HepG2 (cell line): Measurements from ENCODE around the gene ARHGAP9. TPM values are rescaled to one million over a fixed set of nuclear protein-coding genes. Genes with fewer than 3 reads are reported as not detected.

Experiments
- AGO1 ChIP-seq: fragments of 200-400 bp; formaldehyde crosslinking; IDR thresholded peaks from 2 replicates; pipeline ENCODE4 v1.6.1; 2017; ENCODE audit warnings: mild to moderate bottlenecking, low read depth, low read length, moderate library complexity; ENCODE audit not compliant: poor library complexity, severe bottlenecking
- CEBPG ChIP-seq: IDR thresholded peaks from 2 replicates; pipeline ENCODE4 v1.6.1; 2016
- FOXO4 ChIP-seq: sonication (generic); formaldehyde crosslinking; conservative IDR thresholded peaks from 2 replicates; pipeline ENCODE4 v1.8.1; 2023; ENCODE audit warnings: missing genetic modification reagents
- HMGXB4 ChIP-seq, 2 experiments: sonication (generic) in 1 of 2; formaldehyde crosslinking in 1 of 2; IDR thresholded peaks; 2 replicates each; pipeline versions ENCODE4 v1.4.0 to v1.6.1; 2018 to 2020; ENCODE audit warnings: missing genetic modification reagents in 2 of 2, borderline replicate concordance in 1 of 2, low read depth in 1 of 2, mild to moderate bottlenecking in 1 of 2, missing biosample characterization in 1 of 2
- NRL ChIP-seq: sonication (generic); formaldehyde crosslinking; IDR thresholded peaks from 2 replicates; pipeline ENCODE4 v1.5.0; 2020; ENCODE audit warnings: missing genetic modification reagents, mild to moderate bottlenecking, moderate library complexity, borderline replicate concordance
- RBM39 ChIP-seq: fragments of 200-400 bp; formaldehyde crosslinking; IDR thresholded peaks from one replicate; pipeline ENCODE4 v1.6.1; 2018; ENCODE audit warnings: antibody characterized with exemption, mild to moderate bottlenecking, low read depth, low read length; ENCODE audit not compliant: poor library complexity, severe bottlenecking
- TFDP2 ChIP-seq: sonication (generic); formaldehyde crosslinking; IDR thresholded peaks from 2 replicates; pipeline ENCODE4 v1.4.0; 2020; ENCODE audit warnings: missing genetic modification reagents
- ZBTB42 ChIP-seq: sonication (generic); formaldehyde crosslinking; IDR thresholded peaks from 2 replicates; pipeline ENCODE4 v1.5.0; 2020; ENCODE audit warnings: mild to moderate bottlenecking, missing genetic modification reagents
- ZNF121 ChIP-seq: sonication (generic); formaldehyde crosslinking; IDR thresholded peaks from 2 replicates; pipeline ENCODE4 v1.5.0; 2020; ENCODE audit warnings: mild to moderate bottlenecking, missing genetic modification reagents
- ZNF761 ChIP-seq: sonication (generic); formaldehyde crosslinking; conservative IDR thresholded peaks from 2 replicates; pipeline ENCODE4 v1.4.0; 2020; ENCODE audit warnings: mild to moderate bottlenecking, missing genetic modification reagents
- polyA plus RNA-seq, 8 experiments: library from polyadenylated mRNA; depleted of rRNA in 3 of 8; stranded (reverse) in 7 of 8; unstranded in 1 of 8; fragments of >200 nt; fragmentation: Illumina TruSeq in 4 of 8; extraction: Trizol in 4 of 8; gene quantifications; 2 replicates each; pipeline versions ENCODE4 v1.2.1 to v1.2.3, GENCODE V29; 2011 to 2016; ENCODE audit warnings: low read depth in 4 of 8, missing spikeins in 1 of 8, mixed read lengths in 1 of 8; ENCODE audit not compliant: insufficient read depth in 1 of 8
- total RNA-seq, 5 experiments: library from RNA; depleted of rRNA; stranded (reverse); fragments of >200 nt; fragmentation: Illumina TruSeq; extraction: Trizol; gene quantifications; 2 replicates each; pipeline ENCODE4 v1.2.3, GENCODE V29; 2016; ENCODE audit warnings: low read depth in 1 of 5
- TF ChIP-seq, protein P1 (sequence below): sonication (generic); formaldehyde crosslinking; IDR thresholded peaks from 2 replicates; pipeline ENCODE4 v1.5.1; 2020; ENCODE audit warnings: mild to moderate bottlenecking, missing genetic modification reagents, moderate library complexity
- TF ChIP-seq, protein P2 (sequence below): sonication (generic); formaldehyde crosslinking; IDR thresholded peaks from 2 replicates; pipeline ENCODE4 v1.5.0; 2020; ENCODE audit warnings: mild to moderate bottlenecking, missing genetic modification reagents, moderate library complexity
- TF ChIP-seq, protein P3 (sequence below): sonication (generic); formaldehyde crosslinking; IDR thresholded peaks from 2 replicates; pipeline ENCODE4 v1.9.0; 2021; ENCODE audit warnings: missing genetic modification reagents, borderline replicate concordance

ARHGAP9 gene
- total and polyA plus RNA-seq, 2 of the 13 experiments (the other 11 are each of a cell fraction or from before 2014, with no cell fraction given): 0.18 to 1.2 TPM

- TF ChIP-seq, protein P1, sequence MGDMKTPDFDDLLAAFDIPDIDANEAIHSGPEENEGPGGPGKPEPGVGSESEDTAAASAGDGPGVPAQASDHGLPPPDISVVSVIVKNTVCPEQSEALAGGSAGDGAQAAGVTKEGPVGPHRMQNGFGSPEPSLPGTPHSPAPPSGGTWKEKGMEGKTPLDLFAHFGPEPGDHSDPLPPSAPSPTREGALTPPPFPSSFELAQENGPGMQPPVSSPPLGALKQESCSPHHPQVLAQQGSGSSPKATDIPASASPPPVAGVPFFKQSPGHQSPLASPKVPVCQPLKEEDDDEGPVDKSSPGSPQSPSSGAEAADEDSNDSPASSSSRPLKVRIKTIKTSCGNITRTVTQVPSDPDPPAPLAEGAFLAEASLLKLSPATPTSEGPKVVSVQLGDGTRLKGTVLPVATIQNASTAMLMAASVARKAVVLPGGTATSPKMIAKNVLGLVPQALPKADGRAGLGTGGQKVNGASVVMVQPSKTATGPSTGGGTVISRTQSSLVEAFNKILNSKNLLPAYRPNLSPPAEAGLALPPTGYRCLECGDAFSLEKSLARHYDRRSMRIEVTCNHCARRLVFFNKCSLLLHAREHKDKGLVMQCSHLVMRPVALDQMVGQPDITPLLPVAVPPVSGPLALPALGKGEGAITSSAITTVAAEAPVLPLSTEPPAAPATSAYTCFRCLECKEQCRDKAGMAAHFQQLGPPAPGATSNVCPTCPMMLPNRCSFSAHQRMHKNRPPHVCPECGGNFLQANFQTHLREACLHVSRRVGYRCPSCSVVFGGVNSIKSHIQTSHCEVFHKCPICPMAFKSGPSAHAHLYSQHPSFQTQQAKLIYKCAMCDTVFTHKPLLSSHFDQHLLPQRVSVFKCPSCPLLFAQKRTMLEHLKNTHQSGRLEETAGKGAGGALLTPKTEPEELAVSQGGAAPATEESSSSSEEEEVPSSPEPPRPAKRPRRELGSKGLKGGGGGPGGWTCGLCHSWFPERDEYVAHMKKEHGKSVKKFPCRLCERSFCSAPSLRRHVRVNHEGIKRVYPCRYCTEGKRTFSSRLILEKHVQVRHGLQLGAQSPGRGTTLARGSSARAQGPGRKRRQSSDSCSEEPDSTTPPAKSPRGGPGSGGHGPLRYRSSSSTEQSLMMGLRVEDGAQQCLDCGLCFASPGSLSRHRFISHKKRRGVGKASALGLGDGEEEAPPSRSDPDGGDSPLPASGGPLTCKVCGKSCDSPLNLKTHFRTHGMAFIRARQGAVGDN: peak; percentile 90
- TF ChIP-seq RBM39 (no peak), CEBPG (CRISPR knock-in tag) (peak; percentile 59), TFDP2 (CRISPR knock-in tag) (0 out of 2 replicates have a peak, but pooled peaks have one; percentile 16), ZBTB42 (CRISPR knock-in tag) (no peak), ZNF121 (no peak), NRL (CRISPR knock-in tag) (peak; percentile 73; the same call in 1 of the 2 replicates), FOXO4 (CRISPR knock-in tag) (no peak), ZNF761 (CRISPR knock-in tag) (0 out of 2 replicates have a peak, but pooled peaks have one; percentile 50), AGO1 (no peak), HMGXB4 (CRISPR knock-in tag; IDR thresholded peaks at IDR 0.05; ENCODE audit: borderline replicate concordance in 1 of 2, low read depth in 1 of 2) (peak in 1 of 2 experiments; percentile 22; a peak in 1 of 4 replicates)
- TF ChIP-seq, protein P2, sequence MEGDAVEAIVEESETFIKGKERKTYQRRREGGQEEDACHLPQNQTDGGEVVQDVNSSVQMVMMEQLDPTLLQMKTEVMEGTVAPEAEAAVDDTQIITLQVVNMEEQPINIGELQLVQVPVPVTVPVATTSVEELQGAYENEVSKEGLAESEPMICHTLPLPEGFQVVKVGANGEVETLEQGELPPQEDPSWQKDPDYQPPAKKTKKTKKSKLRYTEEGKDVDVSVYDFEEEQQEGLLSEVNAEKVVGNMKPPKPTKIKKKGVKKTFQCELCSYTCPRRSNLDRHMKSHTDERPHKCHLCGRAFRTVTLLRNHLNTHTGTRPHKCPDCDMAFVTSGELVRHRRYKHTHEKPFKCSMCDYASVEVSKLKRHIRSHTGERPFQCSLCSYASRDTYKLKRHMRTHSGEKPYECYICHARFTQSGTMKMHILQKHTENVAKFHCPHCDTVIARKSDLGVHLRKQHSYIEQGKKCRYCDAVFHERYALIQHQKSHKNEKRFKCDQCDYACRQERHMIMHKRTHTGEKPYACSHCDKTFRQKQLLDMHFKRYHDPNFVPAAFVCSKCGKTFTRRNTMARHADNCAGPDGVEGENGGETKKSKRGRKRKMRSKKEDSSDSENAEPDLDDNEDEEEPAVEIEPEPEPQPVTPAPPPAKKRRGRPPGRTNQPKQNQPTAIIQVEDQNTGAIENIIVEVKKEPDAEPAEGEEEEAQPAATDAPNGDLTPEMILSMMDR (CRISPR knock-in tag): peak; percentile 12; the same call in 1 of the 2 replicates
- TF ChIP-seq, protein P3, sequence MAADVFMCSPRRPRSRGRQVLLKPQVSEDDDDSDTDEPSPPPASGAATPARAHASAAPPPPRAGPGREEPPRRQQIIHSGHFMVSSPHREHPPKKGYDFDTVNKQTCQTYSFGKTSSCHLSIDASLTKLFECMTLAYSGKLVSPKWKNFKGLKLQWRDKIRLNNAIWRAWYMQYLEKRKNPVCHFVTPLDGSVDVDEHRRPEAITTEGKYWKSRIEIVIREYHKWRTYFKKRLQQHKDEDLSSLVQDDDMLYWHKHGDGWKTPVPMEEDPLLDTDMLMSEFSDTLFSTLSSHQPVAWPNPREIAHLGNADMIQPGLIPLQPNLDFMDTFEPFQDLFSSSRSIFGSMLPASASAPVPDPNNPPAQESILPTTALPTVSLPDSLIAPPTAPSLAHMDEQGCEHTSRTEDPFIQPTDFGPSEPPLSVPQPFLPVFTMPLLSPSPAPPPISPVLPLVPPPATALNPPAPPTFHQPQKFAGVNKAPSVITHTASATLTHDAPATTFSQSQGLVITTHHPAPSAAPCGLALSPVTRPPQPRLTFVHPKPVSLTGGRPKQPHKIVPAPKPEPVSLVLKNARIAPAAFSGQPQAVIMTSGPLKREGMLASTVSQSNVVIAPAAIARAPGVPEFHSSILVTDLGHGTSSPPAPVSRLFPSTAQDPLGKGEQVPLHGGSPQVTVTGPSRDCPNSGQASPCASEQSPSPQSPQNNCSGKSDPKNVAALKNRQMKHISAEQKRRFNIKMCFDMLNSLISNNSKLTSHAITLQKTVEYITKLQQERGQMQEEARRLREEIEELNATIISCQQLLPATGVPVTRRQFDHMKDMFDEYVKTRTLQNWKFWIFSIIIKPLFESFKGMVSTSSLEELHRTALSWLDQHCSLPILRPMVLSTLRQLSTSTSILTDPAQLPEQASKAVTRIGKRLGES (CRISPR knock-in tag): no peak
Measured at GRCh38 chr12:57434517-57435223, 45.0 kb downstream of the ARHGAP9 start, which contains the start of gene INHBC (continued).
